Ascending aorta (tissue), 2 donors: ENCODE results near the gene CBARP. TPM values are rescaled to one million over a fixed set of nuclear protein-coding genes. Genes with fewer than 3 reads are reported as not detected.

ENCODE experiments used
- DNase-seq, 2 donors: peaks; one replicate each; pipeline ENCODE4 v3.0.0-alpha.2; 2019; ENCODE audit warnings: low spot score in 2 of 2
- H3K27ac ChIP-seq, 2 donors: fragments of 200-600 bp; sonication (generic); one replicate each; pipeline ENCODE4 v1.5.1; 2016 to 2017; ENCODE audit warnings: mild to moderate bottlenecking in 1 of 2
- H3K27me3 ChIP-seq: fragments of 200-600 bp; sonication (generic); one replicate; pipeline ENCODE4 v1.5.1; 2017
- H3K36me3 ChIP-seq, 2 donors: fragments of 200-600 bp; sonication (generic); one replicate each; pipeline ENCODE4 v1.5.1; 2016
- H3K4me1 ChIP-seq, 2 donors: fragments of 200-600 bp; sonication (generic); one replicate each; pipeline ENCODE4 v1.5.1; 2016 to 2017; ENCODE audit warnings: mild to moderate bottlenecking in 1 of 2
- H3K4me3 ChIP-seq, 2 donors: fragments of 200-600 bp; sonication (generic); one replicate each; pipeline ENCODE4 v1.5.1; 2016 to 2017; ENCODE audit warnings: mild to moderate bottlenecking in 1 of 2
- H3K9me3 ChIP-seq, 2 donors: fragments of 200-600 bp; sonication (generic); one replicate each; pipeline ENCODE4 v1.5.1; 2016
- intact Hi-C: fragments of 100-400 bp; cut with DNase I; formaldehyde crosslinking; loops from one replicate; pipeline ENCODE4 v1.15.1; 2023
- total RNA-seq: library from RNA; depleted of rRNA; stranded (reverse); fragments of >200 nt; gene quantifications from one replicate; pipeline ENCODE4 v1.1.0, GENCODE V29; 2016
- TF ChIP-seq, protein P1 (sequence below), 3 experiments: fragments of 200-600 bp in 2 of 3; fragments of 450-650 bp in 1 of 3; sonication (generic) in 2 of 3; IDR thresholded peaks; one replicate each; pipeline ENCODE4 v1.5.1; 2016 to 2019; ENCODE audit warnings: antibody characterized with exemption in 3 of 3, mild to moderate bottlenecking in 1 of 3, moderate library complexity in 1 of 3

The CBARP gene
- total RNA-seq, 1 donor from 2014 or later: 1.9 TPM

DNA sequence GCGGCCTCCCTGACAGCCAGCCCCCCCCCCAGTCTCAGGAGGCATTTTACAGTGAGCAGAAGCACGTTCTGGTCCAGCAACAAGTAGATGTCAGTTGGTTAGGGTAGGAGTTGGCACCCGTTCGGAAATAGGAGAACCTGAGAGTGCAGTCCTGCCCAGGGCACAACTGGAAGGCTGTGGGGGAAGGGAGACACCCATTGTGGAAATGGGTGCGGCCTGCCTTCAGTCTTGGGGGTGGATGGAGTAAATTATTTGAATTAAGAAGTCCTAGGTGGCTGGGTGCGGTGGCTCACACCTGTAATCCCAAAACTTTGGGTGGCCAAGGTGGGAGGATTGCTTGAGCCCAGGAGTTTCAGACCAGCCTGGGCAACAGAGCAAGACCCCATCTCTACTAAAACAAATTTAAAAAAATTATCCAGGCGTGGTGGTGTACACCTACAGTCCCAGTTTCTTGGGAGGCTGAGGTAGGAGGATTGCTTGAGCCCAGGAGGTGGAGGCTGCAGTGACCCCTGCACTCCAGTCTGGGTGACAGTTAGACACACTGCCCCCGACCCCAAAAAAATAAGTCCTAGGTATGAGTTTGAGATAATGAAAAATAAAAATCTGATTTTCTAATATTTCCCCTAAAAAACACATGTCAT lies 32.5 kb upstream of the CBARP start:
- Histone ChIP-seq H3K27me3 (no peaks in the 10 kb centered on the region), H3K4me1 (peaks cover 40 to 77% of the 10 kb centered on the region in 2 donors), H3K4me3 (peak overlapping the region; percentile 71 to 88), H3K9me3 (no peaks in the 10 kb centered on the region), H3K36me3 (peaks cover 43 to 44% of the 10 kb centered on the region in 2 donors), H3K27ac (peak overlapping the region; percentile 94 to 95)
- DNase-seq: no peak
- TF ChIP-seq, protein P1, sequence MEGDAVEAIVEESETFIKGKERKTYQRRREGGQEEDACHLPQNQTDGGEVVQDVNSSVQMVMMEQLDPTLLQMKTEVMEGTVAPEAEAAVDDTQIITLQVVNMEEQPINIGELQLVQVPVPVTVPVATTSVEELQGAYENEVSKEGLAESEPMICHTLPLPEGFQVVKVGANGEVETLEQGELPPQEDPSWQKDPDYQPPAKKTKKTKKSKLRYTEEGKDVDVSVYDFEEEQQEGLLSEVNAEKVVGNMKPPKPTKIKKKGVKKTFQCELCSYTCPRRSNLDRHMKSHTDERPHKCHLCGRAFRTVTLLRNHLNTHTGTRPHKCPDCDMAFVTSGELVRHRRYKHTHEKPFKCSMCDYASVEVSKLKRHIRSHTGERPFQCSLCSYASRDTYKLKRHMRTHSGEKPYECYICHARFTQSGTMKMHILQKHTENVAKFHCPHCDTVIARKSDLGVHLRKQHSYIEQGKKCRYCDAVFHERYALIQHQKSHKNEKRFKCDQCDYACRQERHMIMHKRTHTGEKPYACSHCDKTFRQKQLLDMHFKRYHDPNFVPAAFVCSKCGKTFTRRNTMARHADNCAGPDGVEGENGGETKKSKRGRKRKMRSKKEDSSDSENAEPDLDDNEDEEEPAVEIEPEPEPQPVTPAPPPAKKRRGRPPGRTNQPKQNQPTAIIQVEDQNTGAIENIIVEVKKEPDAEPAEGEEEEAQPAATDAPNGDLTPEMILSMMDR (IDR thresholded peaks at IDR 0.05): no peak
- intact Hi-C loops: no loop called here

DNA sequence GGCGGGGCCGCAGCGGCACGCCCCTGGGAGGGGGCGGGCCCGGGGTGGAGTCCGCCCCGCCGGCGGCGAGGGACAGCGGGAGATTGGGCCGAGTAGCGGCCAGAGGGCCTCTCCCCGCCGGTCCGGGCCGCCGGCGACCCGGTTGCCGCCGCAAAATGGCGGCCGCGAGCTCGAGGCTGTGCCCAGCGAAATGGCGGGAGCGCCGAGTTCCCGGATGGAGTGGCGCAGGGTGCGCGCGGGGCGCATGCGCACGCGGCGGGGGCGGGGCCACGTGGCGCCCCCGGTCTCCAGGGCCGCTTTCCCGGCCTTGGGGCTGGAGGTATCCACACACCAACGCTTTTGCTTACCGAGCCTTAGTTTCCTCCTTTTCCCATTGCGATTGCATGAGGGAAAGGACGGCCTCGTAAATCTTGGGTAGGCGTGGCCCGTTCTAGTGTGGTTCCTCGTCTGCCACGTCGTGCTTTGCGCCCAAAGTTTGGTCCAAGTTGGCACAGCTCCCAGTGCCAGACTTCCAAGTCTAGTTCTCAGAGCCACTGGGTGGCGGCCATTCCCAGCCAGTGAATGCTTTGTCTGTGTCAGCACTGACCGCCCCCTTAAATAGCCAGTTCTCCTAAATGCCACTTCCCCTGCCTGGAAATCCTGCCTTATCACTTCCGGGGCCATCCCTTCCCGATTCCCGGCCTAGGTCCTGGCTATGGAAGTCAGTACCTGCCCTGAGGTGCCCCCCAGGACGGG lies 31.8 kb upstream of the CBARP start:
- Histone ChIP-seq H3K4me3 (peak overlapping the region; percentile 71 to 88), H3K27me3 (no peaks in the 10 kb centered on the region), H3K36me3 (peaks cover 39% of the 10 kb centered on the region in 2 donors), H3K27ac (peak overlapping the region; percentile 94 to 95), H3K9me3 (no peaks in the 10 kb centered on the region), H3K4me1 (peaks cover 39 to 77% of the 10 kb centered on the region in 2 donors)
- TF ChIP-seq, protein P1 (IDR thresholded peaks at IDR 0.05): peak in 1 of 3 experiments; percentile 12
- peak in 1 of 2 donors; percentile 96 for DNase-seq
- intact Hi-C loops: loop anchor here (1.0 to 2.0 kb wide), 3 partner anchors 20 to 243 kb away; partner anchors contain the start of genes CNN2 and GPX4

DNA sequence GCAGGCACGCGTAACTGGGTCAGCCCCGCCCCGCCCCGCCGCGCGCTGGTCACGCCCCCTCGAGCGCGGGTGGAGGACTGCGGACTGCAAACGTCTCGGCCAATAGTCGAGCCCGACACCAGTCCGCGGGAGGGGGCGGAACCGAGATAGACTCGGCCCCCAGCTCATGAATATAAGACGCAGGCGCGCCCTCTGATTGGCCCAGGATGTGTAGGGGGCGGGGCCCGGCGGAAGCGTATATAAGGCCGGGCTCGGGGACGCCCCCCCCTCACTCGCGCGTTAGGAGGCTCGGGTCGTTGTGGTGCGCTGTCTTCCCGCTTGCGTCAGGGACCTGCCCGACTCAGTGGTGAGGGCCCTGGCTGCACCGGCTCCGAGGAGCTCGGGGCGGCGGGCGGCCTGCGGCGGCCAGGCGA lies 31.3 kb upstream of the CBARP start, which contains the start of gene CIRBP:
TSS of gene CIRBP (plus strand) at position 268 of the 413 bp plus-strand sequence. CDS start 1,602 bp downstream, outside the sequence.
- Histone ChIP-seq H3K27me3 (no peaks in the 10 kb centered on the region), H3K9me3 (no peaks in the 10 kb centered on the region), H3K4me3 (peak within 1 kb of the TSS; percentile 71 to 88), H3K4me1 (peaks cover 34 to 71% of the 10 kb centered on the region in 2 donors), H3K36me3 (peaks cover 33% of the 10 kb centered on the region in 2 donors), H3K27ac (peak within 1 kb of the TSS; percentile 94 to 95)
- peak; percentile 100 for DNase-seq
- TF ChIP-seq, protein P1 (IDR thresholded peaks at IDR 0.05): no peak
- intact Hi-C loops: loop anchor here (1.0 to 2.0 kb wide), 3 partner anchors 20 to 242 kb away; partner anchors contain the start of genes CNN2 and GPX4

DNA sequence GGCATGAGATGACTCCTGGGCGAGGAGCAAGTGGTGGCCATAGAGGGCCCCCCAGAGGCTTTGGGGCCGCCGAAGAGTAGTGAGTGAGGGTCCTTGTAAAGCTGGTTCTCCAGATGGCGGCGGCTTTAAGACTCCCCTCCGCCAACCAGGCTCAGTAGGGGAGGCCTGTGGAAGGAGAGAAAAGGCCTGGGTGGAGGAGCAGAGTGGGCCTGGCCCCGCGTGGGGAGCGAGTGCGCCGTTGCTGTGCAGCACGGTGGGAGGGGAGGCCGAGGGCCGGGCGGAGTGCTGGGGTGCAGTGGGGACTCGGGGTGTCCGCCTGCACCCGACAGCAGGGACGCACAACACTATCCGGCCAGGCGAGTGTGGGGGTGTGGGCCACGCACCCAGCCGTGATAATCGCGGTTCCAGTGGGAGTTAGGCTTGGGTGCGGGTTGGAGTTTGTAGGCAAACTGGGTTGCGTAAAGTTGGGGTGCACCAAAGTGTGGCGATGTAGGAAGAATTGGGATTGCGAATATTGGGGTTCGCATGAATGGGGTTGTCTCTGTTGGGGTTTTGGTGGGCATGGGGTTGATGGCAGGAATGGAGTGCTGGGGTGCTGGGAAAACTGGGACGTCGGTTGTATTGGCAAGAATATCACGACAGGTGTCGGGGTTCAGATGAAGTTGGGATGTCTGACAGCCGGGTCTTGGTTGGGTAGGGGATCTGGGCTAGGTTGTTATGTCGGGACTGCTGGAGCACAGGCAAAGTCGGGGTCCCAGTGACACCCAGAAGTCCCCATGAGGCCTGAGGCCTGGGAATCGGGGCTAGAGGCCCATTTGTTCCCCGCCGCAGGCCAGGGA lies 30.6 kb upstream of the CBARP start:
- H3K4me3 ChIP-seq: peak overlapping the region in 1 of 2 donors; percentile 14
- TF ChIP-seq, protein P1 (IDR thresholded peaks at IDR 0.05): no peak

More for the DNA sequence above, 30.6 kb upstream of the CBARP start:
- no peaks in the 10 kb centered on the region for H3K27me3 ChIP-seq
- intact Hi-C loops: loop anchor here (1.0 to 2.0 kb wide), 3 partner anchors 19 to 242 kb away; partner anchors contain the start of genes CNN2 and GPX4
- DNase-seq: peak in 1 of 2 donors; percentile 70
- peak overlapping the region; percentile 94 to 95 for H3K27ac ChIP-seq
- peaks cover 34 to 67% of the 10 kb centered on the region in 2 donors for H3K4me1 ChIP-seq
- H3K36me3 ChIP-seq: peaks cover 27% of the 10 kb centered on the region in 2 donors
- H3K9me3 ChIP-seq: no peaks in the 10 kb centered on the region
